ENCODE data around the gene NFIA. TPM values are rescaled to one million over a fixed set of nuclear protein-coding genes. Genes with fewer than 3 reads are reported as not detected.
"Not testable (repeated sequence)": the region's sequence is repeated elsewhere in the genome, so short reads cannot be mapped to it uniquely, and the experiment has no call there.

The NFIA gene
- total RNA-seq, 1 donor from 2014 or later, result 47.5 TPM

- no peak for ATAC-seq
Measured at GRCh38 chr1:61277121-61277690, 194.8 kb downstream of the NFIA start.

DNA sequence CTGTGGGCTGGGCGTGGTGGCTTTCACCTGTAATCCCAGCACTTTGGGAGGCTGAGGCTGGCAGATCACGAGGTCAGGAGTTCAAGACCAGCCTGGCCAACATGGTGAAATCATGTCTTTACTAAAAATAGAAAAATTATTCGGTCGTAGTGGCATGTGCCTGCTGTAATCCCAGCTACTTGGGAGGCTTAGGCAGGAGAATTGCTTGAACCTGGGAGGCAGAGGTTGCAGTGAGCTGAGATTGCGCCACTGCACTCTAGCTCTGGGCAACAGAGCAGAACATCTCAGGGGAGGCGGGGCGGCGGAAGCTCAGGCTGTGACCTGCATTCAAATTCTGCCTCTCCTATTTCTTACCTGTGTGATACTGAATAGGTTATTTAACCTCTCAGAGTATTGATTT is 196.1 kb downstream of the NFIA start:
- ATAC-seq, result not testable (repeated sequence)

GRCh38 chr1:61278966-61279365 is 196.6 kb downstream of the NFIA start:
- no peak for ATAC-seq

DNA sequence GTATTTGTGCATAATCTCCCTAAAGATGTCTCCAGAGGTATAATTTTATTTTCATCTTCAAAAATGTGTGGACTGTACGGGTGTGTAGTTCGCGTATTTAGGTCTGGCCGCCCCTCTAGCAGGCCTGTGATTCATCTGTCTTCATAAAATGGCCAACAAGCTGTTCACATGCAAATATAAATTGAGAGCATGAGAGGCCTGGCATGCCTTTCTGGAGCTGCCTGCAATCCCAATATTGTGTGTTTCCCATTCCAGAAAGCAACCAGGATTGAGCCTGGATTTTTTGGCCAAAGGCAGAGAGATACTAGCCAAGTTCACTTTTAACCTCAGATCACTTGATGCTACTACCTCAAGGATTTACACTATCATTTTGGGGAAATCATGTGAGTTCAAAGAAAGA is 197.2 kb downstream of the NFIA start:
- ATAC-seq, result no peak

GRCh38 chr1:61280452-61280851 is 198.1 kb downstream of the NFIA start:
- no peak for ATAC-seq

DNA sequence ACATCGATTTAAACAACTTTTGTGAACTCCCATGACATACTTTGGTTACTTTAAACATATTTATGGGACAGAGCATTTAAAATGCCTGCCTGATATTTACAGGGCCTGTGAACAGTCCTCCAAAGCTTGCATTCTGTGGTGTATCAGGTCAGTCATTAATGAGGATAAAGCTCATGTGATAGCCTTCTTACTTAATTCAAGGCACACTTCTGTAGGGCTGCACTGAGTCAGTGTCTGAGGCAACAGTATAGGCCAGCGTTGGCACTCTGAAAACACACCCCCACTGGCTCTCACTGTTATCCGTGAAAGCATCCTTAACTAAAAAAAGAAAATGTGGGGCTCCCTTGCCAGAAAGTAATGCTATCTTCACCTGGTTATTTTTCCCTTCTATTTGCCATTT is 200.0 kb downstream of the NFIA start:
- ATAC-seq, result no peak

DNA sequence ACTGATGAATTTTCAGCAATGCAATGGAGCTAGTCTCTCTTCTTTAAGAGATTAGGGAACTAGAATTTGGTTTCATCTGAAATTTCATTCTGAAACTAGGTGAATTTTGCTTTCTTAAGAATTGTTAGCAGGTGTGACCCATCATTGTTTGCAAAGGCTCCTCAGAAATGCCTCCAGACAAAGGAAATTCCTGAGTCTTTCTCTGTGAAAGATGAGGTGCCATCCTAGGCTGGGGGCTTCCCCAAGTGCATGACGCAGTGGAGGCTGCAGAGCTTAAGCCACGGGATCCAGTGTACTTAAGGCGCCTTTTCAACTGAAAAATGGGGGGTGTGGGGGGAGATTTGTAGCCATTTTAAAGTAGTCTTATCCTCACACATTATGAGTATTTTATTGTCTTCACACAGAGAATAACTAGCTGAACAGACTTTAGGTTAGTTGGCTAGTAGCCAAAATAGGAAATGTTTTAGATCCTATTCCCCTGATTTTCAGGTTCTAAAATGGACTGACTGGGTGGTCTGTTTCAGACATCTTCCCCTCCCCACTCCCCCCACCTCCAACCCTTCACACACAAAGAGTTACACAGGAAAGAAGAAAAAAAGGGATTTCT is 202.0 kb downstream of the NFIA start:
- no peak for ATAC-seq

DNA sequence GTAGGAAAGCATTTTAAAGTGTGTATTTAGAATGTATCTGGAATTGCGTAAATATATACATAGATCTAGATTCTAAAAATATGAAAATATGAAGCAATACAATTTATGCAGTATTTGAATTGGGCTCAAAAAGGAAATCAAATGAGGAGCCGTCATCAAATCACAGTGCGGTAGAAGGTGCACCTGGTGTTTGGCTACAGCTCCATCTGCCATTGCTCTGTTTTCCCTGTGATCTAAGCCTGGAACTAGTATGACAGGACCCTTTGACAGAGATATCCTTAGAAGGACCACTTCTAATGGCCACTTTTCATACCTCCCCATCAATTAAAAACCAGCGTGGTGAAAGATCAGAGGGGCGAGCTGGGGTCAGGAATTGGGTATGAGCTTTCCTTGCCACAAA is 202.6 kb downstream of the NFIA start:
- ATAC-seq, result no peak

GRCh38 chr1:61285371-61285885 is 203.1 kb downstream of the NFIA start:
- ATAC-seq, result no peak

DNA sequence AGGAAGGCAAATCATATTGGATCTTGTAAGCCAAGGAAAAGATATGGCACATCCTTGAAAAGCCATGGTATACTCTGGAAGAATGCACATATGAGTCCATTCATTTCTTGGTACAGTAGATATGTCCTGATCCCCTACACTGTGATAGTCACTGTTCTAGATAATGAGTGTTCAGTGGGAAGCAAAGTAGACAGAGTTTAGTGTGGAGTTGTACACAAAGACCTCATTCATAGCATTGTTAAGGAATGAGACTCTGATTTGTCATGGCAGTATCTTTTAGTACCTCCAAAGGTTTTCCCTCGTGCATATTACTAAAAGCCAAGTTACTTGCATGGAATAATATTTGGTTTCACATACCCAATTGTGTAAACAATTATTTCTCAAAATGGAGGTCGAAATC is 204.7 kb downstream of the NFIA start:
- no peak for ATAC-seq

- ATAC-seq, result no peak
Measured at GRCh38 chr1:61287734-61288133, 205.4 kb downstream of the NFIA start.

GRCh38 chr1:61289232-61290098 is 207.1 kb downstream of the NFIA start:
- ATAC-seq, result no peak

DNA sequence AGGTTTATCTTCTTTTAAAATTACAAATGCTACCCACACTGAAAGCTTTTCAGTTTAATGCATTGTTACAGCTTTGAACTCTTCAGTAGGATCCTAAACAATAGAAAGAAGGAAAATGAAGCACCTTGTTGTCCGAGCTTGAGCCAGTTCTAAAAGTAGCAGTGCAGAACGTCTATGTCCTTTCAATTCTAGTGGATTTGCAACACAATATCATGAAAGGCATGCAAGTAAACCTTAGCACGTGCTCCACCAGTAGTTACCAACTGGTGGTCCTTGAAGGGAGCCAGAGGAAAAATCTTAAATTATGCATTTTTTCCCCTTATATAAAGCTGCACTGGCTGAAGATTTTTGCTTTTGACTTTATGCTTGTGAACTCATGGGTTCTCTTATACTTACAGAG is 208.2 kb downstream of the NFIA start:
- no peak for ATAC-seq

DNA sequence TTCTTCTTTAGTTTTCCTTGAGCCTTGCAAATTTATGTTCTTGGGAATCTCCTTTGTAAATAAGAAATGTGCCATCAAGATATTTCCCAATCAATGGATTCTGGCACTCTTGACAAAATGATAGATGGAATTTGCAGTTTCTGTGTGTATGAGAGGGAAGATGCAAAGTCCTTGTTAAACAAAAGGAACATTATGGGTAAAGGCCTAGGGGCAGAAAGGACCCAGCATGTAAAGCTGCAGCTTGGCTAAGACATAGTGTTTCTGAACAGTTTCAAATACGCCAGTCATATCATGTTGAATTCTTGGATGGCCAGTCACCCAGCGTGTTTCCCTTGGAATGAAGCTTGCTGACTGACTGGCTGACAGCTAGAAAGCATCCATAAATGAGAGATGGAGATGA is 210.8 kb downstream of the NFIA start:
- ATAC-seq, result no peak

GRCh38 chr1:61293986-61294504 is 211.7 kb downstream of the NFIA start:
- no peak for ATAC-seq

GRCh38 chr1:61294930-61295329 is 212.6 kb downstream of the NFIA start:
- no peak for ATAC-seq

GRCh38 chr1:61295818-61296537 is 213.6 kb downstream of the NFIA start:
- ATAC-seq, result no peak

DNA sequence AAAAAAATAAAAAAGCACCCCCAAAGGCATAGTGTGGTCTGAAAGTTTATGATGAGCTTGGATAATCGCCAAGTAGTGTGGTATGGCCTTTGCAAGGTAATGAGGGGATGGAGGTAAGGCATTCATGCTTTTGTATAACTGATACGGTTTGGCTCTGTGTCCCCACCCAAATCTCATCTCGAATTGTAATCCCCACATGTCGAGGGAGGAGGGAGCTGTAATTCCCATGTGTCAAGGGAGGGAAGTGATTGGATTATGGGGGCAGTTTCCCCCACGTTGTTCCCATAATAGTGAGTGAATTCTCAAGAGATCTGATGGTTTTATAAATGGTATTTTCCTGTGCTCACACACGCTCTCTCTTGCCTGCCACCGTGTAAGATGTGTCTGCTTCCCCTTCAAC is 215.5 kb downstream of the NFIA start:
- no peak for ATAC-seq

DNA sequence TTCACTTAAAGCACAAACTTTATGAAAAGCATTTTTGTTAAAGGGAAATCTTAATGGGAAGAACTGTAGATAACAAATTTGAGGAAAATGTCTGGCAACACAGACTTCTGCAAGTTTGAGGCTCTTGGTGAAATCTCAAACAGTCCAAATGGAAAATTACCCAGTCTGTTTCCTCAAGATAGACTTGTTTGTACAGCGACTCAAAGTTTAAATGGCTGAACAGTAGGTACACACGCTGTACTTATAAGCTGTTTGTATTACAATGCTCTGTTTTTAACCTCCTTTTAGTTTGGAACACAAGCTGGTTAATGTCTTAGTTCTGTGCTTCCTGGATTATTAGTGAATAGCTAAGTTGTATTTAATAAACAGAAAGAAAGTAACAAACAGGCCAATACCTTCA is 217.1 kb downstream of the NFIA start:
- no peak for ATAC-seq

DNA sequence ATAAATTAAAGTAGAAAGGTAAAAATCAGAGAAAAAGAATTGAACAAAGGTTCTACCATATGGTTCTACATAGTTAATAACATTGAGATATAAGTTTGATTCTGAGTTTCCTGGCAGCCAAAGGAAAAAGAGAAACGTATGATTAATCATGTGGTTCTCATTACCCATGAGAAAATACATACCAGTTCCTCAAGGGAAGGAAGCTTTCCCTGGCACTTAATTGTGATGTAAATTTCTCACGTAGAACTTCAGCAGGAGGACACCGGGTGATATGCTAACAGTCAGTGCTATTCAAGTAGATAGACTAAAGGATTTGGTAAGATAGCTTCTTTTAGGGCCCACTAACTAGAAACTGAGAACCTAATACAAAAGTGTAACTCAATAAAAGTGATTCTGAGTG is 218.5 kb downstream of the NFIA start:
- ATAC-seq, result no peak

GRCh38 chr1:61301824-61302657 is 219.7 kb downstream of the NFIA start:
- ATAC-seq, result no peak
